Measurements from ENCODE around the gene PPM1J. TPM values are rescaled to one million over a fixed set of nuclear protein-coding genes. Genes with fewer than 3 reads are reported as not detected.

PPM1J gene
- polyA plus RNA-seq, 1 donor, result 3.9 TPM

Other genes with a start within 250 kb of the PPM1J start
- 4.7 TPM for gene WNT2B, start 206.4 kb downstream of the PPM1J start, polyA plus RNA-seq (ENCODE audit: insufficient read length)
- 13.1 TPM for gene ST7L, start 96.2 kb downstream of the PPM1J start, polyA plus RNA-seq (ENCODE audit: insufficient read length)
- gene CAPZA1, start 95.5 kb downstream of the PPM1J start, polyA plus RNA-seq (ENCODE audit: insufficient read length), result 75.0 TPM
- 58.5 TPM for gene MOV10, start 40.7 kb downstream of the PPM1J start, polyA plus RNA-seq (ENCODE audit: insufficient read length)
- 306 TPM for gene RHOC, start 8.2 kb downstream of the PPM1J start, polyA plus RNA-seq (ENCODE audit: insufficient read length)
- gene SLC16A1, start 240.9 kb upstream of the PPM1J start, polyA plus RNA-seq (ENCODE audit: insufficient read length), result 44.2 TPM

Data from forelimb muscle (tissue), 1 donor.